HepG2 (cell line): ENCODE measurements around the gene TPBGL. TPM values are rescaled to one million over a fixed set of nuclear protein-coding genes. Genes with fewer than 3 reads are reported as not detected.

ENCODE experiments used
- ATF7 ChIP-seq, 2 experiments: fragments of 450-650 bp in 1 of 2; sonication (generic) in 1 of 2; formaldehyde crosslinking in 1 of 2; IDR thresholded peaks; 2 replicates each; pipeline versions ENCODE4 v1.4.0 to v1.6.1; 2016 to 2020; ENCODE audit warnings: antibody characterized with exemption in 1 of 2, mild to moderate bottlenecking in 1 of 2, missing genetic modification reagents in 1 of 2
- E2F5 ChIP-seq: sonication (generic); formaldehyde crosslinking; conservative IDR thresholded peaks from 2 replicates; pipeline ENCODE4 v1.4.0; 2020; ENCODE audit warnings: missing genetic modification reagents
- FLYWCH1 ChIP-seq: sonication (generic); formaldehyde crosslinking; IDR thresholded peaks from 2 replicates; pipeline ENCODE4 v1.8.1; 2023; ENCODE audit warnings: mild to moderate bottlenecking, missing genetic modification reagents
- GTF3A ChIP-seq: sonication (generic); formaldehyde crosslinking; conservative IDR thresholded peaks from 2 replicates; pipeline ENCODE4 v1.4.0; 2020; ENCODE audit warnings: mild to moderate bottlenecking, missing genetic modification reagents
- MBNL3 ChIP-seq: fragments of 250-450 bp; sonication (Bioruptor Pico); conservative IDR thresholded peaks from 2 replicates; pipeline ENCODE4 v1.8.0; 2022; ENCODE audit warnings: mild to moderate bottlenecking, inconsistent platforms
- MIER3 ChIP-seq: IDR thresholded peaks from 2 replicates; pipeline ENCODE4 v1.6.1; 2016; ENCODE audit warnings: missing compliant biosample characterization, borderline replicate concordance
- MTERF4 ChIP-seq: sonication (generic); formaldehyde crosslinking; IDR thresholded peaks from 2 replicates; pipeline ENCODE4 v1.8.0; 2023; ENCODE audit warnings: mild to moderate bottlenecking, missing genetic modification reagents
- MTF2 ChIP-seq: sonication (generic); formaldehyde crosslinking; IDR thresholded peaks from 2 replicates; pipeline ENCODE4 v1.5.0; 2020; ENCODE audit warnings: missing genetic modification reagents, borderline replicate concordance
- NFE2L1 ChIP-seq: sonication (generic); formaldehyde crosslinking; IDR thresholded peaks from 2 replicates; pipeline ENCODE4 v1.4.0; 2020; ENCODE audit warnings: missing genetic modification reagents, mild to moderate bottlenecking, borderline replicate concordance
- POLR2A ChIP-seq, 2 experiments: IDR thresholded peaks; 2 replicates each; pipeline ENCODE4 v1.6.1; 2011; ENCODE audit warnings: low read depth in 2 of 2, low read length in 2 of 2, mild to moderate bottlenecking in 1 of 2, moderate library complexity in 1 of 2; ENCODE audit not compliant: insufficient read depth in 1 of 2
- SKIL ChIP-seq: sonication (generic); formaldehyde crosslinking; IDR thresholded peaks from 2 replicates; pipeline ENCODE4 v1.8.0; 2022; ENCODE audit warnings: missing genetic modification reagents, mild to moderate bottlenecking, moderate library complexity, borderline replicate concordance
- SMAD9 ChIP-seq: sonication (generic); formaldehyde crosslinking; IDR thresholded peaks from 2 replicates; pipeline ENCODE4 v1.5.1; 2020; ENCODE audit warnings: mild to moderate bottlenecking, missing genetic modification reagents
- SMYD3 ChIP-seq: sonication (generic); formaldehyde crosslinking; IDR thresholded peaks from 2 replicates; pipeline ENCODE4 v1.8.1; 2023; ENCODE audit warnings: mild to moderate bottlenecking, missing genetic modification reagents
- TERF1 ChIP-seq: sonication (generic); formaldehyde crosslinking; IDR thresholded peaks from 2 replicates; pipeline ENCODE4 v1.8.0; 2022; ENCODE audit warnings: mild to moderate bottlenecking, missing genetic modification reagents, moderate library complexity
- ZNF24 ChIP-seq: fragments of 450-650 bp; IDR thresholded peaks from 2 replicates; pipeline ENCODE4 v1.6.1; 2017; ENCODE audit warnings: antibody characterized with exemption, mild to moderate bottlenecking
- ZNF367 ChIP-seq: sonication (generic); formaldehyde crosslinking; IDR thresholded peaks from 2 replicates; pipeline ENCODE4 v1.4.0; 2020; ENCODE audit warnings: missing genetic modification reagents, borderline replicate concordance
- ZNF577 ChIP-seq: sonication (generic); formaldehyde crosslinking; IDR thresholded peaks from 2 replicates; pipeline ENCODE4 v1.4.0; 2020; ENCODE audit warnings: mild to moderate bottlenecking, low read depth, missing genetic modification reagents, borderline replicate concordance
- ZNF609 ChIP-seq: sonication (generic); formaldehyde crosslinking; IDR thresholded peaks from 2 replicates; pipeline ENCODE4 v1.4.0; 2020; ENCODE audit warnings: mild to moderate bottlenecking, missing genetic modification reagents, borderline replicate concordance
- ZNF614 ChIP-seq: IDR thresholded peaks from 2 replicates; pipeline ENCODE4 v1.6.1; 2018; ENCODE audit warnings: missing biosample characterization, missing genetic modification reagents, inconsistent platforms, borderline replicate concordance
- ZNF75D ChIP-seq: sonication (generic); formaldehyde crosslinking; IDR thresholded peaks from 2 replicates; pipeline ENCODE4 v1.8.1; 2023; ENCODE audit warnings: missing genetic modification reagents, mild to moderate bottlenecking, borderline replicate concordance
- polyA plus RNA-seq, 8 experiments: library from polyadenylated mRNA; depleted of rRNA in 3 of 8; stranded (reverse) in 7 of 8; unstranded in 1 of 8; fragments of >200 nt; fragmentation: Illumina TruSeq in 4 of 8; extraction: Trizol in 4 of 8; gene quantifications; 2 replicates each; pipeline versions ENCODE4 v1.2.1 to v1.2.3, GENCODE V29; 2011 to 2016; ENCODE audit warnings: low read depth in 4 of 8, missing spikeins in 1 of 8, mixed read lengths in 1 of 8; ENCODE audit not compliant: insufficient read depth in 1 of 8
- total RNA-seq, 5 experiments: library from RNA; depleted of rRNA; stranded (reverse); fragments of >200 nt; fragmentation: Illumina TruSeq; extraction: Trizol; gene quantifications; 2 replicates each; pipeline ENCODE4 v1.2.3, GENCODE V29; 2016; ENCODE audit warnings: low read depth in 1 of 5

The TPBGL gene
- total and polyA plus RNA-seq, 2 of the 13 experiments (the other 11 are each of a cell fraction or from before 2014, with no cell fraction given) = not detected

- no peak for TF ChIP-seq ZNF367 (CRISPR knock-in tag)
- TF ChIP-seq FLYWCH1 (CRISPR knock-in tag) = no peak
- TF ChIP-seq ZNF75D (CRISPR knock-in tag) = no peak
- no peak for TF ChIP-seq MIER3 (CRISPR knock-in tag)
- TF ChIP-seq TERF1 (CRISPR knock-in tag) = no peak
- TF ChIP-seq ZNF614 (CRISPR knock-in tag) = no peak
- TF ChIP-seq NFE2L1 (CRISPR knock-in tag) = no peak
- no peak for TF ChIP-seq SMYD3 (CRISPR knock-in tag)
- no peak for TF ChIP-seq GTF3A (CRISPR knock-in tag)
- TF ChIP-seq POLR2A (IDR thresholded peaks at IDR 0.05; ENCODE audit: insufficient read depth in 1 of 2, low read depth in 2 of 2, low read length in 2 of 2) = no peak
- no peak for TF ChIP-seq MTF2 (CRISPR knock-in tag)
- no peak for TF ChIP-seq ZNF24
- TF ChIP-seq MTERF4 = no peak
- TF ChIP-seq SKIL (CRISPR knock-in tag) = no peak
- TF ChIP-seq ATF7 (IDR thresholded peaks at IDR 0.05) = no peak
- TF ChIP-seq ATF7 (CRISPR knock-in tag; IDR thresholded peaks at IDR 0.05) = no peak
- no peak for TF ChIP-seq ZNF609
- no peak for TF ChIP-seq E2F5 (CRISPR knock-in tag)
- no peak for TF ChIP-seq SMAD9 (CRISPR knock-in tag)
- TF ChIP-seq MBNL3 (CRISPR knock-in tag) = no peak
- TF ChIP-seq ZNF577 (CRISPR knock-in tag) = no peak
These were observed 39.7 kb downstream of the TPBGL start (continued) for GRCh38 chr11:75280227-75280701.
